Fibroblast of upper back skin (primary cell): ENCODE results near the gene LY9.
"Not testable (repeated sequence)": the region's sequence is repeated elsewhere in the genome, so short reads cannot be mapped to it uniquely, and the experiment has no call there.

Source experiments
- DNase-seq: peaks from one replicate; pipeline ENCODE4 v3.0.0-alpha.2; 2013

Gene LY9

DNA sequence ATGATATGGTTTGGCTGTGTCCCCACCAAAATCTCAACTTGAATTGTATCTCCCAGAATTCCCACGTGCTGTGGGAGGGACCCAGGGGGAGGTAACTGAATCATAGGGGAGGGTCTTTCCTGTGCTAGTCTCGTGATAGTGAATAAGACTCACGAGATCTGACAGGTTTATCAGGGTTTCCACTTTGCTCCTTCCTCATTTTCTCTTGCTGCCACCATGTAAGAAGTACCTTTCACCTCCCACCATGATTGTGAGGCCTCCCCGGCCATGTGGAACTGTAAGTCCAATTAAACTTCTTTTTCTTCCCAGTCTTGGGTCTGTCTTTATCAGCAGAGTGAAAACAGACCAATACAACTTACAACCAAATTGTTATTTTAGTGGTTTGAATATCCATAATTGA lies 71.7 kb downstream of the LY9 start:
- DNase-seq: not testable (repeated sequence)

DNA sequence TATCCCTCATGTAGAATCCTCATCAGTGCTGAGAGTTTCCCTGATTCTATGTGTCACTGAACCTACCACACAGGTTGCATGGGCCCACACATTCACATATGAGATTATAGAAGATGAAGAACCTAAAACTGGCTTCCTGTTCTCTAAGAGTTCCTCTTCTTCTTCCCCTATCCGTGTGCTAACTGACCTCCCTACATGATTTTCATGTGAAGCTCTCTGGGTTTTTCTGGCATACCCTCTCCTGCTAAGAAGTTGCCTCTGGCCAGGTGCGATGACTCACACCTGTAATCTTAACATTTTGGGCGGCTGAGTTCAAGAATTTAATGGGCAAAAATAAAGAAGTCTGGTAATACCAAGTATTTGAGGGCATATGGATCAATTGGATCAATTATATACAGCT lies 72.2 kb downstream of the LY9 start:
- DNase-seq: no peak

DNA sequence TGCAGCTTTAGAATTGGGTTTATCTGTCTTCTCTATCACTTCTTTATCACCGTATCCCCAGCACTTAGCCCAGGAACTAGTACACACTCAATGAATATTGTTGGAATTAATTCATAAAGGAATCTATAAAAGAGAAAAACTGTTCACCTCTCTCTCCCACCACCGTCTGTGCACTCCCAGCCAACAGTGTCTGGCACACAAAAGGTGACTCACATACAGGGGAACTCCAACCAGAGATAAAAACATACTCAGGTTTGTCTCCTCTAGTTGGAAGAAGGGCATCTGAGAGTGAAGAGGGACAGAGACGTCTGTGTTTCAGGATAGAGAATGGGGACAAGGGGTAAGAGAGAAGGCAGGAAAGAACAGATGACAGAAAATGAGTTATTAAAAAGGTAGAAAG lies 79.0 kb downstream of the LY9 start:
- no peak for DNase-seq

DNA sequence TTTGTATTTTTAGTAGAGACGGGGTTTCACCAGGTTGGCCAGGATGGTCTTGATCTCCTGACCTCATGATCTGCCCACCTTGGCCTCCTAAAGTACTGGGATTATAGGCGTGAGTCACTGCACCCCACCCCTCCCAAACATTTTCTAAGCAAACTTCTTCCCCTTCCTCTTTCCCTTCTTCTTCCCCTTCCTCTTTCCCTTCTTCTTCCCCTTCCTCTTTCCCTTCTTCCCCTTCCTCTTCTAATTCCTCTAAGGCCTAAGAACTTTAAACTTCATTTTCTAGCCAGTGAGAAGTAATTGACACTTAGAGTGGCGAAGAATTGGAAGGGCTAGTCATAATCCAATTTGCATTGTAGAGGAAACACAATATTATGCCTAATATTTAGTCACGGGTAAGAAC lies 79.6 kb downstream of the LY9 start:
- DNase-seq: not testable (repeated sequence)

DNA sequence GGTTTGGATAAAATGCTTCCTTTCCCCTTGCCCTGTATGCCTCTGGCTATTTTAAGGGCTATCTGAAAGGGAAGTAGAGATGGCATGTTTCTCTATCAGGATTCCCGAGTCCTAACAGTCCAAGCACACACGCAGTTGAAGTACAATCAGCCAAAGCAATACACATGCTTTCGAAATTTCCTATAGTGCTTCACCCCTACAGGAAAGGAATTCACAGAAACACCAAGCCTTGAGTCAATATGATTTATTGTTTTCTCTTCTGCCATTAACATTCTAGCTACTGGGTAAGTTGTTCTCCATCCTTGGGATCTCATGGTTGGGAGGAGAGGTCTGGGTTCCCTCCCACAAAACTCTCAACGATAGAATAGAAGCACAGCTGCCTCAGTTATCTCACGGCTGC lies 80.3 kb downstream of the LY9 start:
- DNase-seq: no peak

DNA sequence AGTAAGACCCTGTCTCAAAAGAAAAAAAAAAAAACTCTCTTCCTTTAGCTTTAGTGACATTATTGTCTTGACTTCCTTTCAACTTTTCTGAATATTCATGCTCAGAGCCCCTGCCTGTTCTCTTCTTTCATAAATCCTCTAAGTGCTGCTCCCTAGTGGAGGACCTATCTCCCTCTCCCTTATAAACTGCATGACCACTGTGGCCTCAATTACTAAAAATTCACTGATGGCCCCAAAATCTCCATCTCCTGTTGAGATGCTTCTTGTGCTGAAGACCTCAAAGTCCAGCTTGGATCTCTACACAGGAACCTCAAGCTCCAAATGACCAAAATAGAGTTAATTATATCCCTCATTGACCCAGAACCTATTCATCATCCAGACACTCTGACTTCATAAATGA lies 81.2 kb downstream of the LY9 start:
- no peak for DNase-seq
